Activated T-cell treated with anti-CD3 and anti-CD28 coated beads for 4 hours (primary cell): ENCODE measurements around the gene CD96.
A peak's percentile ranks its signal among the peaks of the same experiment; 100 is the strongest.
"Not testable (repeated sequence)": the region's sequence is repeated elsewhere in the genome, so short reads cannot be mapped to it uniquely, and the experiment has no call there.

Experiments
- DNase-seq: peaks from one replicate; pipeline ENCODE4 v3.0.0-alpha.2; 2020

CD96 gene

GRCh38 chr3:111630638-111631037 is 88.6 kb downstream of the CD96 start:
- not testable (repeated sequence) for DNase-seq

DNA sequence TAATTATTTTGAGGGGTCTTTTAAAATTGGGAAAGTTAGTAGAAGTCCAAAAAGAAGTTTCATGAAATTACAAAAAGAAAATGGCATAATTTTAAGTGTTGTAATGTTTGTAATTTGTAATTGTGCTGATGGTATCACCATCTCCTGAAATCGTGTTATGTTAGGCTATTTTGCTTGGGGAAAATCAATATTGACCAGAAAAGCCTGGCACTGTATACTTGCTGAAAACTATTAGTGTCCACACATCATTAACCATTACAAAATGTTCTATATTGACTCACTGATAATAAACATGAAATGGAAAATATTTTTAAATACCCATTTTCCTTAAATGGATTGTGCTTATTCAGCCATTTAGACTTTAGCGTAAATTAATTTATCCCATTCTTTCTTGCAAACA is 93.4 kb downstream of the CD96 start:
- no peak for DNase-seq

GRCh38 chr3:111636366-111636885 is 94.4 kb downstream of the CD96 start:
- DNase-seq, result no peak

- no peak for DNase-seq
These were observed 97.3 kb downstream of the CD96 start for GRCh38 chr3:111639316-111639715.

DNA sequence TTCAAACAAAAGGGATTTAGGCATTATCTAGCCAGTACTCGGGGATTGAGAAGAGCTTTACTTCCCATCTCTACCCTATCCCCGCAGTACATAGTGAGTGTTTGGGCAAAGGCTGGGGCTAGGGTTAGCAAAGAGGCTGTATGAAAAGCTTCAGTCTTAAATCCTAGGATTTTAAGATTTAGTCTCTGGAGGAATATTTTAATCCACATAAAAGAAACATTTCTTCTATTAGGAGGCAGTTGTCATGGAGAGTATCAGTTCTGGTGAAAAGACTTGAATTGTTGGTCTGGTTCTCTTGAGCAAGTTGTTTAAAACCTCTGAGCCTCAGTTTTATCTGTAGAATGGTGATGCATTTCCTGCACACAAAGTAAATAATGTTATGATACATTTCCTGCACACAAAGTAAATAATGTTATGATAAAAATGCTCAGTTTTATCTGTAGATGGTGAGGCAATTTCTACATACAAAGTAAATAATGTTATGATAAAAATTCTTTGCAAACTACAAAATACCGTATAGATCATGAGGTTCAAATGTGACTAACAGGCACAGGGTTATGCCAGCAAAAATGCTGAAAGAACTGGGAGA is 107.1 kb downstream of the CD96 start:
- DNase-seq, result no peak

- no peak for DNase-seq
These were observed 108.6 kb downstream of the CD96 start for GRCh38 chr3:111650378-111651275.

DNA sequence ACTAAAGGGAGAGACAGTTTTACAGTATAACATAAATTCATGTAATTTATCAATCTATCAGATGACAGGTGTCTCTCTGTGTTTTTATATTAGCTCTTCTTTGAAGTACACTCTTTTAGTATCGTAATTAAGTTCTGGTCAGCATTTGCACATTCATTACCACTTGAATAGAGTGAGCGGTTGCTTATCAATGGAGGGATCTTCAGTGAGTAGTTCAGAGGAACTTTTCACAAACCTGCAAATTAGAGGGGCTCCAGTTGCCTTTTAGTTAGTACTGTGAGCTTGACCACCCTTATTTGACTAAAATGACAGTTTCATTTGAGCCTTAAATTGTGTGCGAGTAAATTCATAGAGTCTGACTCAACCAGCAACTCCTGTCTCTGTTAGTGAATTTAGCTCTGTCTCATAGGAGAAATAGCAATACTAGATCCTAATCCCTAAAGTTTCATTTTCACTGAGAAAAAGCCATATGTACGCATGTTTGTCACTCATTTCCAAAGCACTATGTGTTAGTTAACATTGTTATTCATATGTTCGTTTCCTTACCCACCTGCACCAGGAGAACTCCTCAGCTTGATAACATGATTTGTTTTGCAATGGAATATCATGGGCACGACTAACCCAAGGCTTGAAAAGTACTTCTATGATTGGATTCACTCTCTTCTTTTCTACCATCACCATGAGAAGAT is 110.6 kb downstream of the CD96 start:
- DNase-seq, result no peak

- DNase-seq, result no peak
These were observed 111.8 kb downstream of the CD96 start for GRCh38 chr3:111653766-111654165.

- no peak for DNase-seq
These were observed 120.0 kb downstream of the CD96 start for GRCh38 chr3:111662012-111662411.

- DNase-seq, result no peak
These were observed 120.9 kb downstream of the CD96 start for GRCh38 chr3:111662907-111663306.

- no peak for DNase-seq
These were observed 124.2 kb downstream of the CD96 start for GRCh38 chr3:111666041-111666735.

DNA sequence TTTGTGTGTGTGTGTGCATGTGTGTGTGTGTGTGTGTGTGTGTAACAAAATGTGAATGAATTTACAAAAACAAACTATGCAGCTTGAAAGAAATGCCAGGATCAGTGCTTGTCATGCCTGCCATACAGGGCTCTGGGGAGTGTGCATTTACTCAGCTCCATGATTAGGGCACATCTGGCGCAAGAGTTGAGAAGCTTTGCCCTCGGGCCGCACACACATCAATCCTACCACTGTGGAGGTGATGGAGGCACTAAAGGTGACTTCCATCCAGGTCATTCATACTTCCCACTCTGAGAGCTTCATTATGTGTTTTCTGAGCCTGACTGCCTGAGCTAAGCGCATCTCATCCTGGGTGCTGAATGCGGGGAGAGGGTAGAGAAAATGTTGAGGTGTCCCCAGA is 125.2 kb downstream of the CD96 start:
- DNase-seq, result no peak

- DNase-seq, result peak; percentile 55
These were observed 125.7 kb downstream of the CD96 start for GRCh38 chr3:111667621-111668239.

- no peak for DNase-seq
These were observed 126.3 kb downstream of the CD96 start for GRCh38 chr3:111668326-111668725.

- no peak for DNase-seq
These were observed 127.0 kb downstream of the CD96 start for GRCh38 chr3:111668888-111669488.

DNA sequence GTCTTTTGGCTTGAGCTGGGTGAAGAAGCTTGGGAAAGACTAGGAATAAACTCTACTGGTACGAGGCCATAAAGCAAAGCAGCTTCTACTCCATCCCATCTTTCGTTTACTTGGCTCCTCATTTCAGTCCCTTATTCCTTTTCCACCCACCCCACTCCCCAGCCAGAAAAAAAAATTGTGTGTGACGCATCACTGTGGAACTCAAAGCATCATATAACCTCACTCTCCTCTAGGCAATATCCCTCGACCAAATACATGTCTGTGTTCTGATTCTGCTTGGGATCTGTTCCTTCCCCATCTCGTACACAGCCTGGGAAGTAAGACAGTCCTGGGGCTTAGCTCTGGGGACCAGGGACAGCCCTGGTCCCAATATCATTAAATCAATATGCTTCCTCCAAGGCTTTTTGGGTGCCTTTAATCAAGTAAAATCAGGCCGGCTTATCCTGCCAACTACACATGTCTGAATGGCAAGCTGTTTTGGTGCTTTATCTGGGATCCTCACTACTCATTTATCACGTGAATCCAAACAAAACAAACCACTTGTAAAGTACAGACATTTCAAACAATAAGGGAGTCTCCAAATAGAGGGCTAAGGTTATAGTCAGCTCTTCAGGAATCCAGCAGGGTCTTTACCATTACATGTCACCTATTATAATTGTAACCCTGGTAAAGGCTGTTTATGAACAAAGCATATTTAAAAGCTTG is 128.1 kb downstream of the CD96 start:
- no peak for DNase-seq

DNA sequence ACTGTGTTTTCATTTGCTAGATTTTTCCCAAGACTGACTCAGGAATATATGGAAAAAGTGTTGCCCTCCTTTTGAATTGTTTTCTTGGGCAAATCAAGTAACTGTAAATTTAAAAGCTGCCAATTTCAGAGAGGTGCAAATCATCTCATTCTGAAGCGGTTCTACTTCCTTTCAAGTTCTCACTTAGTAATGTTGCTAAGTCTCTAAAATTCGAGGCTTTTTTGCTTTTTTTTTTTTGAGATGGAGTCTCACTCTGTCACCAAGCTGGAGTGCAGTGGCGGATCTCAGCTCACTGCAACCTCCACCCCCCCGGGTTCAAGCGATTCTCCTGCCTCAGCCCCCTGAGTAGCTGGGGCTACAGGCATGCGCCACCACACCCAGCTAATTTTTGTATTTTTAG is 130.5 kb downstream of the CD96 start:
- DNase-seq, result not testable (repeated sequence)

DNA sequence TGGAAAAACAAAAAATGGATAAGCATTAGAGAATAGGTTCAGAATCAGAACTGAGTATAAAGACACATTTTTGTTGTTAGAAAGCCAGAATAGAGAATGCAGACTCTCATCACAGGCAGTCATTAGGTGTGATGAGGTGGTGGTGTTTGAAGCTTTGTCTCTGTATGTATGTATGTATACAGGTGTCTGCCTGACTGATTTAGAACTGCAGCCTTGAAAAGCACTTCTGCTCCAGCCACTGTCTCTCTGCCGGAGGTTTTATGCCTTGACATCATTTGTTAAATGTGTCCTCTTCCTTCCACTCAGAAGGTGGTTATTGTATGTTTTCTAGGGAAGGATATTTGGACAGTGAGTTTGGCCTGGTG is 133.8 kb downstream of the CD96 start:
- no peak for DNase-seq

GRCh38 chr3:111676211-111677006 is 134.4 kb downstream of the CD96 start:
- DNase-seq, result no peak

- DNase-seq, result no peak
These were observed 135.0 kb downstream of the CD96 start for GRCh38 chr3:111677007-111677392.
